Transverse colon (tissue), 4 donors: ENCODE measurements around the gene ARFGAP1. TPM values are rescaled to one million over a fixed set of nuclear protein-coding genes. Genes with fewer than 3 reads are reported as not detected.

Source experiments
- DNase-seq: peaks from one replicate; pipeline ENCODE4 v3.0.0-alpha.2; 2019
- H3K27ac ChIP-seq, 4 donors: fragments of 200-600 bp; sonication (generic); 2 replicates each; pipeline ENCODE4 v1.5.1; 2016 to 2018; ENCODE audit warnings: inconsistent platforms in 4 of 4
- H3K27me3 ChIP-seq: fragments of 200-600 bp; sonication (generic); 2 replicates; pipeline ENCODE4 v1.5.1; 2017; ENCODE audit warnings: inconsistent platforms
- H3K36me3 ChIP-seq, 4 donors: fragments of 200-600 bp; sonication (generic); 2 replicates each; pipeline ENCODE4 v1.5.1; 2017 to 2019; ENCODE audit warnings: inconsistent platforms in 4 of 4
- H3K4me1 ChIP-seq, 4 donors: fragments of 200-600 bp; sonication (generic); 2 replicates each; pipeline ENCODE4 v1.5.1; 2017 to 2020; ENCODE audit warnings: inconsistent platforms in 4 of 4
- H3K4me3 ChIP-seq, 4 donors: fragments of 200-600 bp; sonication (generic); 1 replicate in 1 of 4; 2 replicates in 3 of 4; pipeline versions ENCODE4 v1.5.1 to v1.6.1; 2017 to 2019; ENCODE audit warnings: inconsistent platforms in 4 of 4
- H3K9me3 ChIP-seq, 2 donors: fragments of 200-600 bp; sonication (generic); 2 replicates each; pipeline ENCODE4 v1.5.1; 2017 to 2019; ENCODE audit warnings: inconsistent platforms in 2 of 2
- EP300 ChIP-seq: sonication (generic); formaldehyde crosslinking; IDR thresholded peaks from one replicate; pipeline ENCODE4 v1.6.1; 2017; ENCODE audit warnings: antibody characterized with exemption, low read depth
- POLR2A ChIP-seq: fragments of 450-650 bp; IDR thresholded peaks from one replicate; pipeline ENCODE4 v1.6.1; 2016; ENCODE audit warnings: antibody characterized with exemption, mild to moderate bottlenecking, moderate library complexity
- POLR2AphosphoS5 ChIP-seq, 3 donors: sonication (generic); formaldehyde crosslinking; IDR thresholded peaks; one replicate each; pipeline ENCODE4 v1.6.1; 2016; ENCODE audit warnings: antibody characterized with exemption in 3 of 3
- WGBS, 2 donors: methylation state at CpG; one replicate each; pipeline ENCODE4 v1.1.5; 2018; ENCODE audit warnings: low coverage in 1 of 2; 5-methylcytosine and 5-hydroxymethylcytosine counted together
- in situ Hi-C, 4 donors: fragments of 200-750 bp; cut with MboI; loops; one replicate each; pipeline versions ENCODE4 v1.15.0 to v1.15.1; 2017; ENCODE audit warnings: low sequenced_read_pairs in 3 of 4, low pct_ligation_motif_present in 1 of 4, low pct_unique_long_range_greater_than_20kb in 1 of 4
- intact Hi-C: fragments of 100-400 bp; cut with DNase I; formaldehyde crosslinking; loops from one replicate; pipeline ENCODE4 v1.15.1; 2023; ENCODE audit warnings: low total_unique reads
- total RNA-seq, 4 donors: library from RNA; depleted of rRNA; stranded (reverse); fragments of >200 nt; gene quantifications; one replicate each; pipeline ENCODE4 v1.1.0, GENCODE V29; 2016
- TF ChIP-seq, protein P1 (sequence below), 5 experiments: fragments of 200-600 bp in 3 of 5; fragments of 450-650 bp in 2 of 5; sonication (generic) in 3 of 5; IDR thresholded peaks; 1 replicate in 2 of 5; 2 replicates in 3 of 5; pipeline ENCODE4 v1.5.1; 2016 to 2017; ENCODE audit warnings: antibody characterized with exemption in 5 of 5, inconsistent platforms in 3 of 5, mild to moderate bottlenecking in 2 of 5, moderate library complexity in 1 of 5

The ARFGAP1 gene
- total RNA-seq, 4 donors from 2014 or later: 43.8 to 200 (median 74.8) TPM

DNA sequence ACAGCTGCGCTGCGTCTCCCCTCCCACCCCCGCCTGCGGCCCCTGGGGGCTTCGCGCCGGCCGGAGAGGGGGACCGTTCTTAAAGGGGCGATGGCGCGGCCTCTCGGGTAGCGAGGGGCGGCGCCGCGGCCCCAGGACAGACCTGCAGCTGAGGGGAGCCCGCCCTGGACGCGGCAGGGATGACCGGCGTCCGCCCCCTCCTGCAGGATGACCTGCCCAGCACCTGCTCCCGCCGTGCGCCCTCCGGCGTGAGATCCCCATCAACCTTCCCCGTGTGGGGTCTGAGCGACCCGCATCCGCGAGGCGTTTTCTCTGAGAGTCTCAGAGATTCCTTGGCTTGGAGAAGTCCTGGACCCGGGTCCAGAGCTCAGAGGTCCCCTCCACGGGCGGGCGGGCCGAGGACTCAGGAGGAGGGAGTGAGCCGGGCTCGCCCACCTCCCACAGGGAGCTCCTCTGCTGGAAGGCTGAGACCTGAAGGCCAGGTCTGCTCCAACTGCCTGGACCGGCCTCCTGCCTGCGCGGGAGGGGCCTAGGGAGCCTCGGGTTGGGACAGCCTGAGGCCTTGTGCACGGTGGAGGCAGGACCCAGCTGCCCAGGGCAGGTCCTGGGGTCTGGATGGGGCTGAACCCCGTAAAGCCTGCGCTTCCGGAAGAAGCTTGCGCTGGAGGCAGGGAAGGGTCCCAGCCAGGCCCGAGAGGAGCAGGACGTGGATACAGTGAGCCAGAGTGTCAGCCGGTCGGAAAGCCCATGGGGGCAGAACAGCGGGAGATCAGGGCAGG, 17.8 kb upstream of the ARFGAP1 start:
- intact Hi-C loops (no loop called here), in situ Hi-C loops (no loop called here)
- Histone ChIP-seq H3K27ac (no peak overlapping the region), H3K9me3 (no peaks in the 10 kb centered on the region), H3K4me3 (no peak overlapping the region), H3K27me3 (peaks cover 60% of the 10 kb centered on the region), H3K36me3 (no peaks in the 10 kb centered on the region), H3K4me1 (peaks cover 0 to 16% (median 10%) of the 10 kb centered on the region in 4 donors)
- TF ChIP-seq EP300: no peak
- TF ChIP-seq POLR2A: no peak
- TF ChIP-seq POLR2AphosphoS5 (IDR thresholded peaks at IDR 0.05): no peak
- TF ChIP-seq, protein P1, sequence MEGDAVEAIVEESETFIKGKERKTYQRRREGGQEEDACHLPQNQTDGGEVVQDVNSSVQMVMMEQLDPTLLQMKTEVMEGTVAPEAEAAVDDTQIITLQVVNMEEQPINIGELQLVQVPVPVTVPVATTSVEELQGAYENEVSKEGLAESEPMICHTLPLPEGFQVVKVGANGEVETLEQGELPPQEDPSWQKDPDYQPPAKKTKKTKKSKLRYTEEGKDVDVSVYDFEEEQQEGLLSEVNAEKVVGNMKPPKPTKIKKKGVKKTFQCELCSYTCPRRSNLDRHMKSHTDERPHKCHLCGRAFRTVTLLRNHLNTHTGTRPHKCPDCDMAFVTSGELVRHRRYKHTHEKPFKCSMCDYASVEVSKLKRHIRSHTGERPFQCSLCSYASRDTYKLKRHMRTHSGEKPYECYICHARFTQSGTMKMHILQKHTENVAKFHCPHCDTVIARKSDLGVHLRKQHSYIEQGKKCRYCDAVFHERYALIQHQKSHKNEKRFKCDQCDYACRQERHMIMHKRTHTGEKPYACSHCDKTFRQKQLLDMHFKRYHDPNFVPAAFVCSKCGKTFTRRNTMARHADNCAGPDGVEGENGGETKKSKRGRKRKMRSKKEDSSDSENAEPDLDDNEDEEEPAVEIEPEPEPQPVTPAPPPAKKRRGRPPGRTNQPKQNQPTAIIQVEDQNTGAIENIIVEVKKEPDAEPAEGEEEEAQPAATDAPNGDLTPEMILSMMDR (IDR thresholded peaks at IDR 0.05): no peak
- no peak for DNase-seq
- WGBS, 2 donors: 33% methylated on average over 38 of the region's 56 CpGs; no CpG with 5 or more reads in 1 of the 2 donors

DNA sequence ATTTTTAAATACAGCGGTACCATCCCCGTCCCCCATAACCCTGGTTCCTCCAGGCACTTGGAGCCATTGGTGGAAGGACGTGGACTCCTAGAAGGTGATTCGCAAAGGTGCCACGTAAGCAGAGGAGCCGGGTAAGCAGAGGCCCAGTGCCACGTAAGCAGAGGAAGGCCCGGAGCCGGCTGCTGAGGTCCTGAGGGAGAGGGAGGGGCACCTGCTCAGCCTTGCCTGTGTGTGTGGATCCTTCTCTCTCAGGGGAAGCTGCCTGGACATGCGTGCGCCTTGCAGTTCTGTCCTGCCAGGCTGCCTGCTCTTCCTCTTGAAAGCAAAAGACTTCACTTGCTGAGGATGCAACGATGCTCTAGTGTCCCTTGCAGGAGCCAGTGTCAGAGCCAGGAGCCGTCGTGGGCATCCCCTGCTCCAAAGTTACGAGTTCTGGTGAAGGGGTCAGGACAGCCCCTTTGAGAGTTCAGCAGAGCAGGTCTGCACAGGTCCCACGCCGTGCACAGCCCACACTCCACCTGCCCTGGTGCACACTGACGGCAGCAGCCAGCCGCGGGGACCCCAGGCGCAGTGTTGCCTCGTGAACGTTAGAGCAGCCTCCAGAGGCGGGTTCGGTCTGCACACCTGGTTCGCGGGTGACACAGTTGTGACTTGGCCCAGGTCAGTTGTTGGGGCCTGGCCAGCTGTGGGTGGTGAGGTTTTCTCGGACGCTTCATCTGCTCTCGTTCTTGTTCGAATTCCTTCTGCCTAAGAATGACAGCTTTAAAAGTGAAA, 16.5 kb upstream of the ARFGAP1 start:
- H3K4me3 ChIP-seq: no peak overlapping the region
- intact Hi-C loops (no loop called here), in situ Hi-C loops (no loop called here)
- no peak overlapping the region for H3K27ac ChIP-seq
- no peaks in the 10 kb centered on the region for H3K36me3 ChIP-seq
- peaks cover 0 to 16% (median 10%) of the 10 kb centered on the region in 4 donors for H3K4me1 ChIP-seq
- DNase-seq: no peak
- WGBS, 2 donors: 56 to 60% methylated on average over 9 to 31 of the region's 31 CpGs
- peaks cover 61% of the 10 kb centered on the region for H3K27me3 ChIP-seq
- TF ChIP-seq EP300: no peak
- TF ChIP-seq, protein P1 (IDR thresholded peaks at IDR 0.05): no peak
- TF ChIP-seq POLR2AphosphoS5 (IDR thresholded peaks at IDR 0.05): no peak
- TF ChIP-seq POLR2A: no peak
- H3K9me3 ChIP-seq: no peaks in the 10 kb centered on the region

DNA sequence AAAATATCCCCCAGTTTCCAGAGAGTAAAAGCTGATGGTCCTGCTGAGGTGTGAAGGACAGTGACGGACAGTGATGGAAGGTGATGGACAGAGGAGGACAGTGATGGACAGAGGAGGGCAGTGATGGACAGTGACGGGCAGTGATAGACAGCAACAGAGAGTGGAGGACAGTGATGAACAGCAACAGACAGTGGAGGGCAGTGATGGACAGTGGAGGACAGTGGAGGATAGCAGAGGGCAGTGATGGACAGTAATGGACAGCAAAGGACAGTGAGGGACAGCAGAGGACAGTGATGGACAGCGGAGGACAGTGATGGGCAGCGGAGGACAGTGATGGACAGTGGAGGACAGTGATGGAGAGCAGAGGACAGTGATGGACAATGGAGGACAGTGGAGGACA, 15.7 kb upstream of the ARFGAP1 start:
- in situ Hi-C loops (no loop called here), intact Hi-C loops (no loop called here)
- Histone ChIP-seq H3K27ac (no peak overlapping the region), H3K27me3 (peaks cover 61% of the 10 kb centered on the region), H3K9me3 (no peaks in the 10 kb centered on the region), H3K36me3 (no peaks in the 10 kb centered on the region), H3K4me3 (no peak overlapping the region), H3K4me1 (peaks cover 0 to 16% (median 10%) of the 10 kb centered on the region in 4 donors)
- no peak for DNase-seq
- TF ChIP-seq EP300: no peak
- TF ChIP-seq, protein P1 (IDR thresholded peaks at IDR 0.05): no peak
- no peak for TF ChIP-seq POLR2A
- no peak for TF ChIP-seq POLR2AphosphoS5 (IDR thresholded peaks at IDR 0.05)
- 76 to 93% methylated on average over 3 to 4 of the region's 4 CpGs for WGBS, 2 donors

DNA sequence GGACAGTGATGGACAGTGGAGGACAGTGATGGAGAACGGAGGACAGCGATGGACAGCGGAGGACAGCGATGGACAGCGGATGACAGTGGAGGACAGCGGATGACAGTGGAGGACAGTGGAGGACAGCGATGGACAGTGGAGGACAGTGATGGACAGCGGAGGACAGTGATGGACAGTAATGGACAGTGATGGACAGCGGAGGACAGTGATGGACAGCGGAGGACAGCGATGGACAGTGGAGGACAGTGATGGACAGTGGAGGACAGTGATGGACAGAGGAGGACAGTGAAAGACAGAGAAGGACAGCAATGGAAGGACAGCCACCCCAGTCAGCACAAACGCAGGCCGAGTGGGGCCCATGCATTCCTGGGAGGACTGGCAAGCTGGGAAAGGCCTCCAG, 15.0 kb upstream of the ARFGAP1 start:
- no peak for DNase-seq
- no peaks in the 10 kb centered on the region for H3K36me3 ChIP-seq
- intact Hi-C loops: no loop called here
- TF ChIP-seq EP300 (no peak), POLR2AphosphoS5 (IDR thresholded peaks at IDR 0.05) (no peak), POLR2A (no peak)
- TF ChIP-seq, protein P1 (IDR thresholded peaks at IDR 0.05): no peak
- H3K9me3 ChIP-seq: no peaks in the 10 kb centered on the region
- H3K4me1 ChIP-seq: peaks cover 0 to 16% (median 10%) of the 10 kb centered on the region in 4 donors
- H3K27ac ChIP-seq: no peak overlapping the region
- 85 to 88% methylated on average over 6 to 13 of the region's 13 CpGs for WGBS, 2 donors
- peaks cover 60% of the 10 kb centered on the region for H3K27me3 ChIP-seq
- no peak overlapping the region for H3K4me3 ChIP-seq
- in situ Hi-C loops: no loop called here
